ENCODE results near the gene MED8.

DNA sequence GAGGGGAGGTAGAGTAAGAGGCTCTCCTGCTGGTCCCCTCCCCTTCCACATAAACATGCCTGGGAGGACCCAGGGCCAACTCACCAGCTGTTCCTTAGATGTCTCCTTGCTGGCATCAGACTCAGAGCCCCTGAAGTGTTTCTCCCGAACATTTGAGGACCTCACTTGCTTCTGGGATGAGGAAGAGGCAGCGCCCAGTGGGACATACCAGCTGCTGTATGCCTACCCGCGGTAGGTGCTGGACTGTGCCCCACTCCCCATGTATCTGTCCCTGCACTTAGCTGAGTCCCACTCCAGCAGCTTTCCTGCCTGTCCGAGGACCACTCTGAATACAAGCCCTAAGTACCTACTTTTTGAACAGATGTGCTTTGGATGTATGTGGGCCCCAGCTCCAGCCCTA is 51.6 kb downstream of the MED8 start:
- TF ChIP-seq POLR2AphosphoS5 (IDR thresholded peaks at IDR 0.05; ENCODE audit: low read depth, low read length) (no peak), E2F6 (IDR thresholded peaks at IDR 0.05) (no peak), RAD21 (IDR thresholded peaks at IDR 0.05 in 1 of 2, conservative IDR thresholded peaks at IDR 0.05 in 1 of 2; ENCODE audit: low read depth in 2 of 2, low read length in 2 of 2) (no peak), CTCF (IDR thresholded peaks at IDR 0.05; ENCODE audit: control extremely low read depth in 1 of 3, insufficient read depth in 1 of 3, low read depth in 1 of 3, low read length in 3 of 3) (no peak), BACH1 (IDR thresholded peaks at IDR 0.05; ENCODE audit: low read length) (no peak), JUN (IDR thresholded peaks at IDR 0.05; ENCODE audit: low read depth, low read length) (no peak), SIX5 (IDR thresholded peaks at IDR 0.05; ENCODE audit: low read depth, low read length) (no peak), POLR2A (IDR thresholded peaks at IDR 0.05; ENCODE audit: control extremely low read depth in 1 of 2, low read depth in 2 of 2, low read length in 2 of 2) (no peak), TAF1 (IDR thresholded peaks at IDR 0.05; ENCODE audit: low read depth, low read length) (no peak), FOSL1 (IDR thresholded peaks at IDR 0.05; ENCODE audit: insufficient read depth, low read depth, low read length) (no peak), BRCA1 (IDR thresholded peaks at IDR 0.05; ENCODE audit: low read depth, low read length) (no peak), CEBPB (IDR thresholded peaks at IDR 0.05; ENCODE audit: low read depth, low read length) (no peak), SUZ12 (IDR thresholded peaks at IDR 0.05; ENCODE audit: low read length) (no peak), YY1 (IDR thresholded peaks at IDR 0.05; ENCODE audit: low read depth, low read length) (no peak)

Measured in H1 (cell line).